22Rv1 (cell line): Measurements from ENCODE around the gene CROCC2.

Experiments
- H3K27ac ChIP-seq: fragments of 450-650 bp; 2 replicates; pipeline ENCODE4 v1.5.1; 2017
- CTCF ChIP-seq: fragments of 450-650 bp; IDR thresholded peaks from 2 replicates; pipeline ENCODE4 v1.5.1; 2017; ENCODE audit warnings: mild to moderate bottlenecking
- ZFX ChIP-seq: fragments of 450-650 bp; IDR thresholded peaks from 2 replicates; pipeline ENCODE4 v1.6.1; 2017; ENCODE audit warnings: antibody characterized with exemption, borderline replicate concordance

CROCC2 gene

GRCh38 chr2:240951045-240951594 lies 45.0 kb downstream of the CROCC2 start:
- TF ChIP-seq CTCF (no peak), ZFX (no peak)
- H3K27ac ChIP-seq: no peak overlapping the region

GRCh38 chr2:240952496-240953246 lies 46.5 kb downstream of the CROCC2 start:
- H3K27ac ChIP-seq: no peak overlapping the region
- TF ChIP-seq ZFX: no peak
- TF ChIP-seq CTCF: no peak

- no peak overlapping the region for H3K27ac ChIP-seq
- TF ChIP-seq ZFX (no peak), CTCF (no peak)
These were observed 47.6 kb downstream of the CROCC2 start for GRCh38 chr2:240953426-240954410.

- TF ChIP-seq CTCF (no peak), ZFX (no peak)
- H3K27ac ChIP-seq: no peak overlapping the region
These were observed 48.5 kb downstream of the CROCC2 start for GRCh38 chr2:240954436-240955305.

- no peak overlapping the region for H3K27ac ChIP-seq
- TF ChIP-seq CTCF: no peak
- TF ChIP-seq ZFX: no peak
These were observed 49.4 kb downstream of the CROCC2 start for GRCh38 chr2:240955306-240956170.

GRCh38 chr2:240956171-240956934 lies 50.2 kb downstream of the CROCC2 start:
- TF ChIP-seq CTCF (no peak), ZFX (no peak)

More at GRCh38 chr2:240956171-240956934, 50.2 kb downstream of the CROCC2 start:
- no peak overlapping the region for H3K27ac ChIP-seq
